Ovary (tissue), 10 donors: ENCODE results near the gene NPAS3. TPM values are rescaled to one million over a fixed set of nuclear protein-coding genes. Genes with fewer than 3 reads are reported as not detected.

Experiments used
- DNase-seq, 5 donors: peaks; one replicate each; pipeline ENCODE4 v3.0.0-alpha.2; 2019 to 2020
- H3K27ac ChIP-seq, 2 donors: fragments of 200-600 bp; one replicate each; pipeline versions ENCODE4 v1.5.1 to v1.8.0; 2019 to 2022
- H3K27me3 ChIP-seq: fragments of 200-600 bp; one replicate; pipeline ENCODE4 v1.8.0; 2022
- H3K36me3 ChIP-seq: fragments of 200-600 bp; sonication (generic); one replicate; pipeline ENCODE4 v1.5.1; 2019
- H3K4me1 ChIP-seq: one replicate; pipeline ENCODE4 v1.8.1; 2013; ENCODE audit warnings: mild to moderate bottlenecking, moderate library complexity; ENCODE audit not compliant: insufficient read depth
- H3K4me3 ChIP-seq: fragments of 200-600 bp; sonication (generic); one replicate; pipeline ENCODE4 v1.5.1; 2017
- H3K9me3 ChIP-seq, 2 donors: fragments of 200-600 bp in 1 of 2; sonication (generic) in 1 of 2; one replicate each; pipeline versions ENCODE4 v1.5.1 to v1.8.1; 2013 to 2019; ENCODE audit warnings: mild to moderate bottlenecking in 1 of 2, moderate library complexity in 1 of 2
- EP300 ChIP-seq: sonication (generic); formaldehyde crosslinking; IDR thresholded peaks from one replicate; pipeline ENCODE4 v1.6.1; 2017; ENCODE audit warnings: antibody characterized with exemption
- POLR2A ChIP-seq: fragments of 450-650 bp; IDR thresholded peaks from one replicate; pipeline ENCODE4 v1.6.1; 2017; ENCODE audit warnings: antibody characterized with exemption, mild to moderate bottlenecking, moderate library complexity
- WGBS, 3 donors: extraction: QIAGEN DNeasy Blood & Tissue Kit in 1 of 3; methylation state at CpG; one replicate each; pipeline versions ENCODE4 v1.1.5 to v1.1.7; 2013 to 2017; 5-methylcytosine and 5-hydroxymethylcytosine counted together
- intact Hi-C, 4 donors: fragments of 100-400 bp; cut with DNase I; formaldehyde crosslinking; loops; one replicate each; pipeline versions ENCODE4 v1.11.0 to v1.15.1; 2022 to 2023
- long read RNA-seq, 3 donors: library from polyadenylated mRNA in 2 of 3; unstranded in 2 of 3; transcript quantifications; one replicate each; pipeline ENCODE4 v2.0.0 and lab custom pipeline, GENCODE V29; 2021 to 2026
- polyA plus RNA-seq, 2 donors: library from polyadenylated mRNA; stranded (reverse); fragments of 200-250 nt in 1 of 2; fragments of 350-450 nt in 1 of 2; fragmentation: Illumina TruSeq in 1 of 2; extraction: RNeasy Lipid Tissue Mini Kit (QIAGEN cat#74804) in 1 of 2; gene quantifications; one replicate each; pipeline ENCODE4 v1.2.3, GENCODE V29; 2013 to 2014
- total RNA-seq, 7 donors: library from RNA; depleted of rRNA in 2 of 7; stranded (reverse); fragments of >200 nt in 2 of 7; fragmentation: NEBNext Ultra II Directional in 3 of 7; extraction: Animal tissue kit (Norgen Biotek cat#: 25700) in 3 of 7; gene quantifications; one replicate each; pipeline versions ENCODE4 v1.1.0 to v1.2.4, GENCODE V29; 2016 to 2023
- TF ChIP-seq, protein P1 (sequence below), 3 donors: fragments of 450-650 bp in 2 of 3; fragments of 200-600 bp in 1 of 3; IDR thresholded peaks; one replicate each; pipeline versions ENCODE4 v1.5.1 to v1.8.0; 2016 to 2022; ENCODE audit warnings: antibody characterized with exemption in 3 of 3, mild to moderate bottlenecking in 1 of 3
- donor health status: DM: no; HTN: no; CAD: no; lungs with moderate emphysema.
- donor health status: DM: no; HTN: no; CAD: no.
- donor health status: Bipolar disorder and iron deficiency.
- donor health status: DM: yes; HTN: yes; CAD: no.
- donor health status: DM: no; HTN: no; CAD: no.
- donor health status: DM: yes; HTN: yes; CAD: no.

NPAS3 gene
- 10 to 100 TPM in 5 of 7 donors, 1 to 10 TPM in 2; 3.7 to 15.4 (median 12.0) TPM for total RNA-seq
- polyA plus RNA-seq, result 1 to 10 TPM; 1.9 to 2.8 TPM
- long read RNA-seq, donor 1, partial matches to known transcripts, result 1 of 8 reads
- long read RNA-seq, donor 1, other reads (novel, unspliced or antisense), result 7 of 8 reads
- long read RNA-seq, donor 2, partial matches to known transcripts, result 0 of 1 reads
- long read RNA-seq, donor 2, other reads (novel, unspliced or antisense), result 0 of 1 reads
- long read RNA-seq, donor 3, partial matches to known transcripts, result 0 of 13 reads
- long read RNA-seq, donor 3, other reads (novel, unspliced or antisense), result 13 of 13 reads

DNA sequence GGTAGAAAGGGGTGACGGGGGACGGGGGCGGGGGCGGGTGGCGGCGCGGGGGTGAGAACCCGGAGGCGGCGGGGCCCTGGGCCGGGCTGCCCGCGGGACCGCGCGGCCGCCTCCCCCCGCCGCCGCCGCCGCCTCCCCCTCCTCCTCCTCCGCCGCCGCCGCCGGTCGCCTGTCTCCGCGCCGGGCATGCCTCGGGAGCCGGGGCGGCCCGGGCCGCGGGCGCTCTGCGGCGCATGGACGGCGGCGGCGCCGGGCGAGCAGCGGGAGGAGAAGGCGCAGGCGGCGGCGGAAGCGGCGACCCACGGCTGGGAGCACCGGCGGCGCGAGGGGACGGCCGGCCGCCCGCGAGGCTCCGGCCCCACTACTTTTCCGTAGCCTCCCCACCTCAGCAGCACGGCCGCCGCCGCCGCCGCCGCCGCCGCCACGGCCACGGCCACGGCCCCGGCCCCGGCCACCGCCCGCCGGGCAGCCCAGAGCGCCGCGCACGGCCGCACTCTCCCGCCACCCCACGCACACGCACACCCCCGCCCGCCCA lies at the start of gene NPAS3:
Gene NPAS3 (plus strand): TSS at position 161 of the 535 bp plus-strand sequence.
- no peaks in the 10 kb centered on the region for H3K36me3 ChIP-seq
- H3K27me3 ChIP-seq, result no peaks in the 10 kb centered on the region
- peak within 1 kb of the TSS; percentile 78 to 85 for H3K27ac ChIP-seq
- H3K9me3 ChIP-seq, result no peaks in the 10 kb centered on the region
- peak within 1 kb of the TSS; percentile 72 for H3K4me3 ChIP-seq
- peaks cover 2% of the 10 kb centered on the region for H3K4me1 ChIP-seq
- intact Hi-C loops, result loop anchor here in 2 of 4 donors (2.0 to 10.0 kb wide), 2 partner anchors 854 to 864 kb away; partner anchors contain the start of gene ARHGAP5 (in 1 of the 2)
- WGBS, 3 donors, result 0 to 1% (median 1%) methylated on average over 19 to 90 of the region's 92 CpGs
- TF ChIP-seq EP300 (no peak), POLR2A (no peak)
- TF ChIP-seq, protein P1, sequence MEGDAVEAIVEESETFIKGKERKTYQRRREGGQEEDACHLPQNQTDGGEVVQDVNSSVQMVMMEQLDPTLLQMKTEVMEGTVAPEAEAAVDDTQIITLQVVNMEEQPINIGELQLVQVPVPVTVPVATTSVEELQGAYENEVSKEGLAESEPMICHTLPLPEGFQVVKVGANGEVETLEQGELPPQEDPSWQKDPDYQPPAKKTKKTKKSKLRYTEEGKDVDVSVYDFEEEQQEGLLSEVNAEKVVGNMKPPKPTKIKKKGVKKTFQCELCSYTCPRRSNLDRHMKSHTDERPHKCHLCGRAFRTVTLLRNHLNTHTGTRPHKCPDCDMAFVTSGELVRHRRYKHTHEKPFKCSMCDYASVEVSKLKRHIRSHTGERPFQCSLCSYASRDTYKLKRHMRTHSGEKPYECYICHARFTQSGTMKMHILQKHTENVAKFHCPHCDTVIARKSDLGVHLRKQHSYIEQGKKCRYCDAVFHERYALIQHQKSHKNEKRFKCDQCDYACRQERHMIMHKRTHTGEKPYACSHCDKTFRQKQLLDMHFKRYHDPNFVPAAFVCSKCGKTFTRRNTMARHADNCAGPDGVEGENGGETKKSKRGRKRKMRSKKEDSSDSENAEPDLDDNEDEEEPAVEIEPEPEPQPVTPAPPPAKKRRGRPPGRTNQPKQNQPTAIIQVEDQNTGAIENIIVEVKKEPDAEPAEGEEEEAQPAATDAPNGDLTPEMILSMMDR (IDR thresholded peaks at IDR 0.05), result no peak
- DNase-seq, result no peak

DNA sequence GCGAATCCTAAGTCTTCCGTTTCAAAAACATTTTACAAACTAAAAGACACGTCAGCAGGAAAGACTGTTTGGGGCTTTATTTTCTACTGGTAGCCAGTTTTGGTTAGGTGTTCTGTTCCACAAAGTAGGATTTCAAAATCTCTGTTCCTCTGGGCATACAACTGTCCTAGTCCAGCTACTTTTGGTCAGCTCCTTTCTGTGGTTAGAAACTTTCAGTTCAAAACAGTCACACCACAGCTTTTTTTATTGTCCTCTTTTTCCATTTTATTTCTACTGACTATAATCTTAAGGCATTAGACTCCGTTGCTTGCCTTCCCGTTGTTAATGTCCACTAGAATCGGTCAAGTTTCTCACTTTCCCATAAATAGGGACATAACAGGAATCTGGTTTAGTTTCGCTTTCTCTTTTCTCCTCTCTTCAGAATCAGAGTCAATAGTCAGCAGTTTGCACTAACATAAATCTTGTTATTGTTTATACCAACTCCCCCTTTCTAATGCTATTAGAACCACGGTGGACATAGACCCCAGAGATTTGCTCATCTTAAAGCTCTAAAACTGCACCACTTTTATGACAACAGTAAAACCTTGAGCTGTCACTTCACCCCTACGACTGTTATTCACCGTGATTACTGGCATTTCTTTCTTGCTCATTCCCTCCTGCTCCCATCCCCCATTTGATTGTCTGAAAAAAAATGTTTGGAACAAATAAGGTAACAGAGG lies 41.5 kb upstream of the NPAS3 start:
- Histone ChIP-seq H3K27ac (peak overlapping the region; percentile 47 to 52), H3K4me1 (peaks cover 2% of the 10 kb centered on the region), H3K9me3 (no peaks in the 10 kb centered on the region), H3K4me3 (peak overlapping the region; percentile 53), H3K36me3 (no peaks in the 10 kb centered on the region), H3K27me3 (no peaks in the 10 kb centered on the region)
- TF ChIP-seq, protein P1 (IDR thresholded peaks at IDR 0.05), result no peak
- TF ChIP-seq EP300 (no peak), POLR2A (no peak)
- 0 to 4% (median 2%) methylated on average over 10 of the region's 10 CpGs for WGBS, 3 donors
- DNase-seq, result no peak
- intact Hi-C loops, result no loop called here

DNA sequence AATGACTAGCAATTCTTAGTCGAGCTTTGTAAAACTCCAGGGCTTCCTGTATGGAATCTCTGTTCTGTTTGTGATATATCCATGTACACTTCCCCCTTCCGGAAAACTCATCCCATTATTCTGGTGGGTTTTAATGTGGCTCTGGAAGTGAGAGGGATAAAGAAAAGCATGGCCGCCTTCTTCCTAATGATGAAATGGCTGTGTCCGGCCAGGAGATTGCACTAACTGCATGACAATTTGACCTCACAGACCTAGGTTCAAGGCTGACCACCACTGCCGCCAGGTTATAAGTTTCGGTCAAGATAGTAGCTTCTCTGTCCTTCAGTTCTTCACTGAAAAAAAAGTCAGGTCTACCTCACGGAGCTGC lies 41.0 kb upstream of the NPAS3 start:
- Histone ChIP-seq H3K4me3 (peak overlapping the region; percentile 53), H3K9me3 (no peaks in the 10 kb centered on the region), H3K27me3 (no peaks in the 10 kb centered on the region), H3K36me3 (no peaks in the 10 kb centered on the region), H3K27ac (peak overlapping the region in 1 of 2 donors; percentile 52), H3K4me1 (peaks cover 2% of the 10 kb centered on the region)
- TF ChIP-seq, protein P1 (IDR thresholded peaks at IDR 0.05), result no peak
- TF ChIP-seq EP300 (no peak), POLR2A (no peak)
- 38 to 56% (median 52%) methylated on average over 7 of the region's 7 CpGs for WGBS, 3 donors
- intact Hi-C loops, result no loop called here
- DNase-seq, result no peak

DNA sequence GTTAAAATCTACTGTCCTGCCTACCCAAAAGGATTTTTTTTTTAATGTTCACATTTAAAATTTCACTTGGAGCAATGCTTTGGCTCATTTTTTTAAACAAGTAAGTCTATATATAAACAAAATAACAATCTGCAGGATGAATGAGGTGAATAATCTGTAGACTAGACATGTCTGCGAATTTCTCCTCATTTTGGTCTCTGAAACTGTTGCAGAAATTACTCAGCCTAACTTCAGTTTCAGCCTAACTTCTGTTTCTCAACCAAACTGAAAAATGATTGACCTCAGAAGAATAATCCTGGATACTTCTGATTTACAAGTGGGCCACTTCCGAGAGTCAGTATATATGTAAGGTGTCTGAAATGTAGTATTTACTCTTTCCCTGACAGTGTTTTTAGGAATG lies 39.8 kb upstream of the NPAS3 start:
- Histone ChIP-seq H3K4me1 (peaks cover 2% of the 10 kb centered on the region), H3K9me3 (no peaks in the 10 kb centered on the region), H3K27ac (no peak overlapping the region), H3K36me3 (no peaks in the 10 kb centered on the region), H3K27me3 (no peaks in the 10 kb centered on the region), H3K4me3 (no peak overlapping the region)
- TF ChIP-seq POLR2A, result no peak
- intact Hi-C loops, result no loop called here
- WGBS, 3 donors, result 90 to 96% (median 91%) methylated on average over 2 of the region's 2 CpGs
- no peak for DNase-seq
